A549 (cell line): ENCODE data around the gene SPATA17. TPM values are rescaled to one million over a fixed set of nuclear protein-coding genes. Genes with fewer than 3 reads are reported as not detected.

Experiments used
- ATAC-seq, 2 experiments: fragments of 200-7000 bp in 1 of 2; fragments of >200 bp in 1 of 2; cut with Nextera tagmentation in 1 of 2; cut with Tn5 transposase in 1 of 2; 3 replicates each; pipeline versions ENCODE4 v1.8.0 to v1.9.1; 2018 to 2020; ENCODE audit warnings: mild to moderate bottlenecking in 1 of 2, moderate library complexity in 1 of 2
- CTCF ChIA-PET: fragments of 300-600 bp; sonication (Branson Sonifier 250); formaldehyde crosslinking; extraction: SDS; loops from one replicate; lab custom pipeline; 2021; ENCODE audit warnings: antibody characterized with exemption, inconsistent platforms; lab: Yijun Ruan, JAX
- POLR2A ChIA-PET: fragments of 350-600 bp; formaldehyde crosslinking; extraction: SDS; loops from one replicate; lab custom pipeline; 2021; ENCODE audit warnings: antibody characterized with exemption, inconsistent platforms; lab: Yijun Ruan, JAX
- DNase-seq, 2 experiments: peaks; one replicate each; pipeline versions ENCODE4 v3.0.0 to v3.0.0-alpha.2; 2011 to 2016; ENCODE audit warnings: low read depth in 1 of 2, low spot score in 1 of 2
- FAIRE-seq: peaks from 2 replicates; lab custom pipeline; 2011; peaks lifted over from hg19 to GRCh38; lab: Jason Lieb, UNC
- H3K27ac ChIP-seq, 2 experiments: fragments of >200 bp; sonication (Bioruptor Twin); formaldehyde crosslinking; 3 replicates each; pipeline ENCODE4 v1.5.1; 2016 to 2017
- H3K4me1 ChIP-seq: fragments of >200 bp; sonication (Bioruptor Twin); formaldehyde crosslinking; 3 replicates; pipeline ENCODE4 v1.6.1; 2016
- H3K4me2 ChIP-seq: fragments of >200 bp; sonication (Bioruptor Twin); formaldehyde crosslinking; 3 replicates; pipeline ENCODE4 v1.6.1; 2016
- H3K4me3 ChIP-seq: fragments of >200 bp; sonication (Bioruptor Twin); formaldehyde crosslinking; 3 replicates; pipeline ENCODE4 v1.5.1; 2016
- H3K9me3 ChIP-seq: fragments of >200 bp; sonication (Bioruptor Twin); formaldehyde crosslinking; 3 replicates; pipeline ENCODE4 v1.6.1; 2016
- ATOH8 ChIP-seq: fragments of 250-450 bp; sonication (Bioruptor Pico); IDR thresholded peaks from 2 replicates; pipeline ENCODE4 v1.5.0; 2020; ENCODE audit warnings: low read depth, mild to moderate bottlenecking, moderate library complexity
- BHLHE40 ChIP-seq: IDR thresholded peaks from 2 replicates; pipeline ENCODE4 v1.6.1; 2012; ENCODE audit warnings: low read depth, low read length, inconsistent platforms
- CBX8 ChIP-seq: fragments of 200-600 bp; sonication (generic); IDR thresholded peaks from 2 replicates; pipeline ENCODE4 v1.6.1; 2016
- CHD2 ChIP-seq: fragments of 150-350 bp; IDR thresholded peaks from 2 replicates; pipeline ENCODE4 v1.6.1; 2014; ENCODE audit warnings: low read length; ENCODE audit not compliant: partially characterized antibody
- CHD4 ChIP-seq: fragments of 200-600 bp; sonication (generic); IDR thresholded peaks from 2 replicates; pipeline ENCODE4 v1.6.1; 2016; ENCODE audit warnings: antibody characterized with exemption, mild to moderate bottlenecking, borderline replicate concordance
- ELK1 ChIP-seq: fragments of 150-350 bp; IDR thresholded peaks from 2 replicates; pipeline ENCODE4 v1.6.1; 2014; ENCODE audit warnings: low read depth, mild to moderate bottlenecking, low read length
- EP300 ChIP-seq, 2 experiments: fragments of >200 bp; sonication (Bioruptor Twin); formaldehyde crosslinking; IDR thresholded peaks; 2 replicates in 1 of 2; 3 replicates in 1 of 2; pipeline ENCODE4 v1.6.1; 2016 to 2017
- ESRRA ChIP-seq: fragments of 150-350 bp; IDR thresholded peaks from 2 replicates; pipeline ENCODE4 v1.6.1; 2014; ENCODE audit warnings: mild to moderate bottlenecking, low read length, borderline replicate concordance
- FOSL2 ChIP-seq, 2 experiments: fragments of 450-650 bp in 1 of 2; fragments of >200 bp in 1 of 2; sonication (Bioruptor Twin) in 1 of 2; formaldehyde crosslinking; IDR thresholded peaks; 2 replicates each; pipeline versions ENCODE4 v1.5.0 to v1.6.1; 2016 to 2020; ENCODE audit warnings: mild to moderate bottlenecking in 1 of 2, moderate library complexity in 1 of 2
- GATA3 ChIP-seq: IDR thresholded peaks from 2 replicates; pipeline ENCODE4 v1.6.1; 2012; ENCODE audit warnings: borderline replicate concordance
- HEYL ChIP-seq: fragments of 250-450 bp; sonication (Bioruptor Pico); IDR thresholded peaks from 2 replicates; pipeline ENCODE4 v1.8.0; 2021; ENCODE audit warnings: mild to moderate bottlenecking, moderate library complexity
- JUNB ChIP-seq: fragments of >200 bp; sonication (Bioruptor Twin); formaldehyde crosslinking; IDR thresholded peaks from 2 replicates; pipeline ENCODE4 v1.6.1; 2016
- KDM1A ChIP-seq: fragments of 200-600 bp; sonication (generic); IDR thresholded peaks from 2 replicates; pipeline ENCODE4 v1.6.1; 2016; ENCODE audit warnings: low read depth, mild to moderate bottlenecking
- NFE2L2 ChIP-seq: fragments of 150-350 bp; conservative IDR thresholded peaks from 2 replicates; pipeline ENCODE4 v1.6.1; 2014; ENCODE audit warnings: low read length
- PHF8 ChIP-seq: fragments of 200-600 bp; sonication (generic); IDR thresholded peaks from 2 replicates; pipeline ENCODE4 v1.6.1; 2016; ENCODE audit warnings: low read depth, mild to moderate bottlenecking, antibody characterized with exemption, moderate library complexity, borderline replicate concordance
- POLR2A ChIP-seq: IDR thresholded peaks from 2 replicates; pipeline ENCODE4 v1.6.1; 2012; ENCODE audit warnings: mild to moderate bottlenecking, low read length
- POLR2AphosphoS2 ChIP-seq: conservative IDR thresholded peaks from 2 replicates; pipeline ENCODE4 v1.6.1; 2012; ENCODE audit warnings: low read length, improper control_type of control experiment, inconsistent platforms
- RCOR1 ChIP-seq: fragments of 150-350 bp; IDR thresholded peaks from 2 replicates; pipeline ENCODE4 v1.6.1; 2014; ENCODE audit warnings: antibody characterized with exemption, low read length, low read depth
- REST ChIP-seq: fragments of 200-600 bp; sonication (generic); IDR thresholded peaks from 2 replicates; pipeline ENCODE4 v1.6.1; 2016; ENCODE audit warnings: antibody characterized with exemption, mild to moderate bottlenecking, moderate library complexity
- RNF2 ChIP-seq: fragments of 200-600 bp; sonication (generic); IDR thresholded peaks from 2 replicates; pipeline ENCODE4 v1.6.1; 2016; ENCODE audit warnings: low read depth, mild to moderate bottlenecking, antibody characterized with exemption, moderate library complexity, borderline replicate concordance
- SMC3 ChIP-seq: fragments of >200 bp; sonication (Bioruptor Twin); formaldehyde crosslinking; IDR thresholded peaks from 3 replicates; pipeline ENCODE4 v1.6.1; 2018; ENCODE audit warnings: inconsistent platforms
- SREBF2 ChIP-seq: fragments of 450-650 bp; IDR thresholded peaks from 2 replicates; pipeline ENCODE4 v1.6.1; 2014; ENCODE audit warnings: mild to moderate bottlenecking, moderate library complexity
- TFCP2L1 ChIP-seq: fragments of 250-450 bp; sonication (Bioruptor Pico); IDR thresholded peaks from 2 replicates; pipeline ENCODE4 v1.5.0; 2021; ENCODE audit warnings: mild to moderate bottlenecking
- USF2 ChIP-seq: fragments of 450-650 bp; IDR thresholded peaks from 2 replicates; pipeline ENCODE4 v1.6.1; 2014; ENCODE audit warnings: antibody characterized with exemption
- ZFP36 ChIP-seq: fragments of 450-650 bp; IDR thresholded peaks from 2 replicates; pipeline ENCODE4 v1.6.1; 2014; ENCODE audit warnings: borderline replicate concordance; ENCODE audit not compliant: partially characterized antibody
- ZSCAN20 ChIP-seq: fragments of 250-450 bp; sonication (Bioruptor Pico); IDR thresholded peaks from 2 replicates; pipeline ENCODE4 v1.8.0; 2022; ENCODE audit warnings: mild to moderate bottlenecking, moderate library complexity
- WGBS: methylation state at CpG from one replicate; pipeline ENCODE4 v1.1.6; 2017; ENCODE audit errors: missing lambda C conversion rate; 5-methylcytosine and 5-hydroxymethylcytosine counted together
- polyA plus RNA-seq, 4 experiments: library from polyadenylated mRNA; depleted of rRNA in 3 of 4; stranded (reverse); fragments of >200 nt; fragmentation: RNase III in 1 of 4; extraction: RNeasy Plus Mini Kit Qiagen cat#74134 plus additional on column Dnase treatment in 1 of 4; gene quantifications; 2 replicates in 3 of 4; 3 replicates in 1 of 4; pipeline ENCODE4 v1.2.3, GENCODE V29; 2011 to 2017
- TF ChIP-seq, protein P1 (sequence below): fragments of >200 bp; sonication (Bioruptor Twin); formaldehyde crosslinking; IDR thresholded peaks from 2 replicates; pipeline ENCODE4 v1.6.1; 2016

Gene SPATA17
- polyA plus RNA-seq, 2 of the 4 experiments (the other 2 are of a cell fraction): 3.3 to 5.0 TPM

DNA sequence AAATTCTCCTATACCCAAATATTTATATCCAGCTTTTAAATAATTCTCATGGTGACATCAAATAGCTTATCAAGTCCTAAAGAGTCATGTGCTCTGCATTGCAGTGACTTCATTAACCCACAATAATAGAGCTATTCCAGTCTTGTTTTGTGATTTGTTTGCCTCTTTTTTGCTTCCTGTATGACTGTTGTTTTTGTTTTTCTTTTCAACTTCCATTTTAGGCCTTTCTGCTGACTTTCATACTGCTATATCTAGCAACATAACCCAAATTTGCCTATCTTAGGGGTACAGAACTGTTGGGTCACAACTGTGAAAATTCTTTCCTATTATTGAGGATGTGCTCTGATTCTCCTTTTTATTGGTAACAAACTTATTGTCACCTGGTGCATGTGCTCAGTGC lies 30.3 kb downstream of the SPATA17 start:
- ChIA-PET POLR2A (interaction anchor here (1.2 kb wide), 1 partner anchor 31 kb away, joined by 11 read pairs; the partner anchor contains the start of genes GPATCH2 and SPATA17), CTCF (interaction anchor here (0.6 to 2.0 kb wide), 10 partner anchors 8 to 909 kb away, joined by 3 to 13 read pairs (median 4); no protein-coding TSS in a partner anchor)
- no peak for TF ChIP-seq NFE2L2
- TF ChIP-seq ESRRA: no peak
- TF ChIP-seq POLR2AphosphoS2: no peak
- no peak for TF ChIP-seq JUNB
- no peak for TF ChIP-seq ZSCAN20 (CRISPR knock-in tag)
- TF ChIP-seq GATA3: no peak
- peak overlapping the region; percentile 74; the same call in 2 of the 3 replicates for H3K4me2 ChIP-seq
- DNase-seq (no peak), FAIRE-seq (no peak), ATAC-seq (no peak)
- H3K4me1 ChIP-seq: peaks cover 21% of the 10 kb centered on the region
- H3K9me3 ChIP-seq: no peaks in the 10 kb centered on the region
- H3K4me3 ChIP-seq: no peak overlapping the region
- no peak overlapping the region; a peak in 1 of 6 replicates for H3K27ac ChIP-seq

- ChIA-PET CTCF (no interaction called here), POLR2A (no interaction called here)
- no peaks in the 10 kb centered on the region for H3K4me1 ChIP-seq
- no peak overlapping the region for H3K27ac ChIP-seq
- no peak overlapping the region for H3K4me3 ChIP-seq
- FAIRE-seq (peak; percentile 39), ATAC-seq (no peak), DNase-seq (no peak)
- H3K4me2 ChIP-seq: no peak overlapping the region
- H3K9me3 ChIP-seq: no peaks in the 10 kb centered on the region
- TF ChIP-seq, protein P1, sequence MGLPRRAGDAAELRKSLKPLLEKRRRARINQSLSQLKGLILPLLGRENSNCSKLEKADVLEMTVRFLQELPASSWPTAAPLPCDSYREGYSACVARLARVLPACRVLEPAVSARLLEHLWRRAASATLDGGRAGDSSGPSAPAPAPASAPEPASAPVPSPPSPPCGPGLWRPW: no peak
- TF ChIP-seq CHD4: no peak
- no peak for TF ChIP-seq HEYL
- TF ChIP-seq NFE2L2: no peak
- no peak for TF ChIP-seq KDM1A
- no peak for TF ChIP-seq SREBF2
- TF ChIP-seq FOSL2 (IDR thresholded peaks at IDR 0.05): no peak
- TF ChIP-seq FOSL2 (CRISPR knock-in tag; IDR thresholded peaks at IDR 0.05): no peak
- TF ChIP-seq ZFP36: no peak
- TF ChIP-seq CHD2: no peak
- TF ChIP-seq CBX8: no peak
- no peak for TF ChIP-seq BHLHE40
- no peak for TF ChIP-seq JUNB
- TF ChIP-seq EP300 (IDR thresholded peaks at IDR 0.05): no peak
- TF ChIP-seq ESRRA: no peak
- no peak for TF ChIP-seq REST
- TF ChIP-seq TFCP2L1 (CRISPR knock-in tag): no peak
- 21% methylated on average over 2 of the region's 2 CpGs for WGBS
These were observed 37.3 kb downstream of the SPATA17 start for GRCh38 chr1:217668351-217668940.

- H3K9me3 ChIP-seq: no peaks in the 10 kb centered on the region
- DNase-seq: no peak
- no peak overlapping the region for H3K4me3 ChIP-seq
- no peaks in the 10 kb centered on the region for H3K4me1 ChIP-seq
- no peak overlapping the region for H3K27ac ChIP-seq
- WGBS: 63% methylated on average over 2 of the region's 2 CpGs
- CTCF ChIA-PET: interaction anchor here (0.6 to 1.5 kb wide), 2 partner anchors 72 to 919 kb away, joined by 3 to 4 read pairs; no protein-coding TSS in a partner anchor
- POLR2A ChIA-PET: no interaction called here
- no peak for ATAC-seq
- no peak for FAIRE-seq
- TF ChIP-seq POLR2A (no peak), EP300 (IDR thresholded peaks at IDR 0.05) (no peak), ATOH8 (CRISPR knock-in tag) (no peak), RNF2 (no peak), RCOR1 (no peak), USF2 (no peak), PHF8 (no peak), SMC3 (no peak), ELK1 (no peak)
- H3K4me2 ChIP-seq: no peak overlapping the region
These were observed 42.2 kb downstream of the SPATA17 start for GRCh38 chr1:217673387-217673786.
